ENCODE data around the gene KIAA0930.

DNA sequence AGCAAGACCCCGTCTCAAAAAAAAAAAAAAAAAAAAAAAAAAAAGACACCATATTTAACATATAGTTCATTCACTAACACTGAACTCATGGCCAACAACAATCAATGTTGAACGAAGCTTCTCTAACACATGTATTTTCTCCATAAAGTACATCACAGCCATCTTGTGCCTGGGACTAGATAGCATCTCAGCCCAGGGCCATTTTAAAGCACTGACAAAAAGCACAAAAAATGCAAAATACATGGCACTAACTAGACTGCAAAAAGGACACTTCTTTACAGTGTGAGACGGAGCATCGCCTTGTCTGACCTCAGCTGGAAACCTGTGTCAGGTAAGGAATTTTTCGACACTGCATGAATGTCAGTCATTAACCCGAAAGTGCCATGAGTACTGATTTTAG lies 23.3 kb downstream of the KIAA0930 start:
- TF ChIP-seq, protein P1, sequence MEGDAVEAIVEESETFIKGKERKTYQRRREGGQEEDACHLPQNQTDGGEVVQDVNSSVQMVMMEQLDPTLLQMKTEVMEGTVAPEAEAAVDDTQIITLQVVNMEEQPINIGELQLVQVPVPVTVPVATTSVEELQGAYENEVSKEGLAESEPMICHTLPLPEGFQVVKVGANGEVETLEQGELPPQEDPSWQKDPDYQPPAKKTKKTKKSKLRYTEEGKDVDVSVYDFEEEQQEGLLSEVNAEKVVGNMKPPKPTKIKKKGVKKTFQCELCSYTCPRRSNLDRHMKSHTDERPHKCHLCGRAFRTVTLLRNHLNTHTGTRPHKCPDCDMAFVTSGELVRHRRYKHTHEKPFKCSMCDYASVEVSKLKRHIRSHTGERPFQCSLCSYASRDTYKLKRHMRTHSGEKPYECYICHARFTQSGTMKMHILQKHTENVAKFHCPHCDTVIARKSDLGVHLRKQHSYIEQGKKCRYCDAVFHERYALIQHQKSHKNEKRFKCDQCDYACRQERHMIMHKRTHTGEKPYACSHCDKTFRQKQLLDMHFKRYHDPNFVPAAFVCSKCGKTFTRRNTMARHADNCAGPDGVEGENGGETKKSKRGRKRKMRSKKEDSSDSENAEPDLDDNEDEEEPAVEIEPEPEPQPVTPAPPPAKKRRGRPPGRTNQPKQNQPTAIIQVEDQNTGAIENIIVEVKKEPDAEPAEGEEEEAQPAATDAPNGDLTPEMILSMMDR (IDR thresholded peaks at IDR 0.05): no peak
- TF ChIP-seq POLR2A (IDR thresholded peaks at IDR 0.05): no peak
- TF ChIP-seq POLR2AphosphoS5 (IDR thresholded peaks at IDR 0.05; ENCODE audit: insufficient read depth in 1 of 2, low read depth in 1 of 2): no peak
